Stimulated activated CD8-positive, alpha-beta memory T cell treated with anti-CD3 and anti-CD28 coated beads, Interleukin-7, amount 100 ng/mL, for 4 hours (primary cell): ENCODE measurements around the gene DNM3.

ENCODE experiments used
- DNase-seq, 2 donors: peaks; one replicate each; pipeline ENCODE4 v3.0.0-alpha.2; 2020; ENCODE audit warnings: low read depth in 2 of 2

DNM3 gene

GRCh38 chr1:172325531-172325930 lies 484.2 kb downstream of the DNM3 start:
- DNase-seq, result no peak

GRCh38 chr1:172326136-172326535 lies 484.8 kb downstream of the DNM3 start:
- DNase-seq, result no peak

- DNase-seq, result no peak
These were observed 487.0 kb downstream of the DNM3 start for GRCh38 chr1:172328266-172328665.

GRCh38 chr1:172332230-172332629 lies 490.9 kb downstream of the DNM3 start:
- DNase-seq, result no peak

GRCh38 chr1:172335377-172335776 lies 494.1 kb downstream of the DNM3 start:
- DNase-seq, result no peak

- no peak for DNase-seq
These were observed 497.0 kb downstream of the DNM3 start for GRCh38 chr1:172338295-172338735.

GRCh38 chr1:172339842-172340241 lies 498.5 kb downstream of the DNM3 start:
- DNase-seq, result no peak

- no peak for DNase-seq
These were observed 499.2 kb downstream of the DNM3 start for GRCh38 chr1:172340520-172340919.

GRCh38 chr1:172341697-172342096 lies 500.4 kb downstream of the DNM3 start:
- no peak for DNase-seq

GRCh38 chr1:172342584-172343239 lies 501.4 kb downstream of the DNM3 start:
- DNase-seq, result no peak

GRCh38 chr1:172343240-172344160 lies 502.2 kb downstream of the DNM3 start:
- DNase-seq, result no peak

- no peak for DNase-seq
These were observed 503.1 kb downstream of the DNM3 start for GRCh38 chr1:172344444-172344843.

- no peak for DNase-seq
These were observed 503.8 kb downstream of the DNM3 start for GRCh38 chr1:172345077-172345476.

GRCh38 chr1:172347416-172347815 lies 506.1 kb downstream of the DNM3 start:
- DNase-seq, result no peak

GRCh38 chr1:172350856-172351255 lies 509.6 kb downstream of the DNM3 start:
- DNase-seq, result no peak

GRCh38 chr1:172351346-172351745 lies 510.0 kb downstream of the DNM3 start:
- no peak for DNase-seq

GRCh38 chr1:172351754-172352161 lies 510.5 kb downstream of the DNM3 start:
- no peak for DNase-seq

GRCh38 chr1:172352435-172352834 lies 511.1 kb downstream of the DNM3 start:
- DNase-seq, result no peak

- no peak for DNase-seq
These were observed 513.3 kb downstream of the DNM3 start for GRCh38 chr1:172354291-172355274.

GRCh38 chr1:172356620-172357019 lies 515.3 kb downstream of the DNM3 start:
- no peak for DNase-seq

GRCh38 chr1:172357753-172358385 lies 516.6 kb downstream of the DNM3 start:
- DNase-seq, result no peak
